ENCODE measurements around the gene FBLN2. TPM values are rescaled to one million over a fixed set of nuclear protein-coding genes. Genes with fewer than 3 reads are reported as not detected.

Gene FBLN2
- total RNA-seq, 1 donor from 2014 or later: 323 TPM

DNA sequence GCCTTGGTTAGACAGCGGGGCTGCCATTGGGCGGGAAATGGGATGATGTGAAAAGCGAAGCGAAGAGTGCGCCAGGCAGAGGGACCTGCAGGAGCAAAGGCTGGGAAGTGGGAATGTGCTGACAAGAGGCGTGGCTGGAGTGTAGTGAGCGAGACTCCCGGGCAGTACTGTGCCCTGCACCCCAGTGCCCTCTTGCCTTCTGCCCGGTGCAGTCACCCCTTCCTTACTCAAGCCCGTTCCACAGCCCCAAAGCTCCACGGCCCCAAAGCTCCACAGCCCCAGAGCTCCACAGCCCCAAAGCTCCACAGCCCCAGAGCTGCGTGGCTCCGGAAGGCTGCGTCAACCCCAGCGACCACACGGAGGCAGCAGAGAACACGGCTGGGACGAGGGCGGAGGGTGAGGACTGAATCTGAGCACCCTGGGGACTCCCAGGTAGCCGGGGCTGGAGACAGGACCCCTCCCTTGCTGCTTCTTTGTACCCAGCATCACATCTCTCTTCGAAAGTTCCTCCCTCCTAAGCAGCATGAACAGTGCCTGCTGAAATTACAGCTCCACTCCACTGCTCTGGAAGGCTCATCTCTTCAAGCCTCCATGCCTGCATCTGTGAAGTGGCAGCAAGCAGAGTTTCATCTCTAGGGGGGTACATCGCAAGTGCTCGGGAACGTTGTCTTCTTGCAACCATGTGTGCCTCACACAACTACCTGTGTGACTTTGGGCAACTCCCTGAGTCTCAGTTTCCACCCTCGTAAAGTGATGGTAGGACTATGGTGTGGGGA lies 108.9 kb downstream of the FBLN2 start:
- TF ChIP-seq, protein P1, sequence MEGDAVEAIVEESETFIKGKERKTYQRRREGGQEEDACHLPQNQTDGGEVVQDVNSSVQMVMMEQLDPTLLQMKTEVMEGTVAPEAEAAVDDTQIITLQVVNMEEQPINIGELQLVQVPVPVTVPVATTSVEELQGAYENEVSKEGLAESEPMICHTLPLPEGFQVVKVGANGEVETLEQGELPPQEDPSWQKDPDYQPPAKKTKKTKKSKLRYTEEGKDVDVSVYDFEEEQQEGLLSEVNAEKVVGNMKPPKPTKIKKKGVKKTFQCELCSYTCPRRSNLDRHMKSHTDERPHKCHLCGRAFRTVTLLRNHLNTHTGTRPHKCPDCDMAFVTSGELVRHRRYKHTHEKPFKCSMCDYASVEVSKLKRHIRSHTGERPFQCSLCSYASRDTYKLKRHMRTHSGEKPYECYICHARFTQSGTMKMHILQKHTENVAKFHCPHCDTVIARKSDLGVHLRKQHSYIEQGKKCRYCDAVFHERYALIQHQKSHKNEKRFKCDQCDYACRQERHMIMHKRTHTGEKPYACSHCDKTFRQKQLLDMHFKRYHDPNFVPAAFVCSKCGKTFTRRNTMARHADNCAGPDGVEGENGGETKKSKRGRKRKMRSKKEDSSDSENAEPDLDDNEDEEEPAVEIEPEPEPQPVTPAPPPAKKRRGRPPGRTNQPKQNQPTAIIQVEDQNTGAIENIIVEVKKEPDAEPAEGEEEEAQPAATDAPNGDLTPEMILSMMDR (IDR thresholded peaks at IDR 0.05): peak; percentile 47 to 73 (median 62)
- Histone ChIP-seq H3K4me3 (no peak overlapping the region), H3K9me3 (no peaks in the 10 kb centered on the region), H3K27me3 (no peaks in the 10 kb centered on the region), H3K36me3 (no peaks in the 10 kb centered on the region), H3K4me1 (no peaks in the 10 kb centered on the region), H3K27ac (no peak overlapping the region)
- intact Hi-C loops (cut with DNase I): no loop called here
- DNase-seq (ENCODE audit: low spot score in 2 of 2): no peak

DNA sequence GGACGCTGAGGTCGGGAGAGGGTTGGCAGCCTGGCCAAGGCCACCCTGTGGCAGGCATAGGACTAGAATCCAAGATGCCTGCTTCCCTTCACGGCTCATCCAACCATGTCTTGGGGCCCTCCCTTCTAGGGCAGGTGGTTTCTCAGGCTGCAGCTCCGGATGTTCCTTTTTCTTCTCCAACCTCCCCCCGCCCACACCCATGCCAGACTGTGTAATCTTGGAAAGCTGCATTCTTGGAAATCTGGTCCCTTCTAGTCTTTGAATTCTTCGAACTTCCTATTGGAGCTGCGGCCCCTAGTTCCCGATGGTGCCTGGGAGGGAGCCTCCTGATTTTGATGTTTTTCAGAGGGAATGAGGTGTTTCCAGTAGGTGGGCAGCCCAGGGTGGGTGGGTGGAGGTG lies 109.8 kb downstream of the FBLN2 start:
- TF ChIP-seq, protein P1 (IDR thresholded peaks at IDR 0.05): no peak
- no peaks in the 10 kb centered on the region for H3K9me3 ChIP-seq
- no peaks in the 10 kb centered on the region for H3K36me3 ChIP-seq
- intact Hi-C loops (cut with DNase I): no loop called here
- H3K27me3 ChIP-seq: no peaks in the 10 kb centered on the region
- no peak overlapping the region for H3K4me3 ChIP-seq
- no peak overlapping the region for H3K27ac ChIP-seq
- no peaks in the 10 kb centered on the region for H3K4me1 ChIP-seq
- no peak for DNase-seq (ENCODE audit: low spot score in 2 of 2)

DNA sequence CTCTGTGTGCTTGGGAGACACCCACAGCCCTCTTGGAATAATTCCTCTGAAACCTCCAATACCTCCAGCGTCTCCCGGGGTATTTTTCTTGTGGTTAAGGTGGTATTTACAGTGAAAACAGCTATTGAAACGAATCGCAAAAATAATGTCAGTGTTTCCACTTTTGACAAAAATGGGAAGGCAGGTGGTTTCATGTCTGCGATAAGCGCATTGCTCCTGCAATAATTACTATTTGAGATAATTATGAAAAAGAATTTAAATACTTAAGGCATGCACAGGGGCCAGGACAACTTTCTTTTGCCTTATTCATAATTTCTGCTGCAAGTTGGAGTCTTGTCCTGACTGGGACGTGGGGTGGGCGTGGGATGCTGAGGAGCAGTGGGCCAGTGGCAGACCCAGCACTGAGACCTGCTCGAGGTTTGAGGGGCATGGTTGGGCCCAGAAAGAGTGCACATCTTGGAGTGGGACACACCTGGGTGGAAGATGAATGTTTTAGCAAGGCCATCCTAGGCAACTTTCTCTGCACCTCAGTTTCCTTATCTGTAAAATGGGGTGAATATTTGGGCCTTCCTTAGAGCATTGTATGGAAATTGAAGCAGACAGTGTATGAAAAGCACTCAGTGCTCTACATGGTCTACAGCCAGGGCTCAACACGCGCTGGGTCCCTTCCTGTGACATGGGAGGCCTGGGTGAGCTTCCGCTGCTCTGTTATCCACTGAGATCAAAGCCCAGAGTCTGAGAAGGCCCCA lies 110.5 kb downstream of the FBLN2 start:
- Histone ChIP-seq H3K27ac (no peak overlapping the region), H3K4me1 (no peaks in the 10 kb centered on the region), H3K27me3 (no peaks in the 10 kb centered on the region), H3K4me3 (no peak overlapping the region), H3K36me3 (no peaks in the 10 kb centered on the region), H3K9me3 (no peaks in the 10 kb centered on the region)
- intact Hi-C loops (cut with DNase I): no loop called here
- TF ChIP-seq, protein P1 (IDR thresholded peaks at IDR 0.05): no peak
- DNase-seq (ENCODE audit: low spot score in 2 of 2): no peak

DNA sequence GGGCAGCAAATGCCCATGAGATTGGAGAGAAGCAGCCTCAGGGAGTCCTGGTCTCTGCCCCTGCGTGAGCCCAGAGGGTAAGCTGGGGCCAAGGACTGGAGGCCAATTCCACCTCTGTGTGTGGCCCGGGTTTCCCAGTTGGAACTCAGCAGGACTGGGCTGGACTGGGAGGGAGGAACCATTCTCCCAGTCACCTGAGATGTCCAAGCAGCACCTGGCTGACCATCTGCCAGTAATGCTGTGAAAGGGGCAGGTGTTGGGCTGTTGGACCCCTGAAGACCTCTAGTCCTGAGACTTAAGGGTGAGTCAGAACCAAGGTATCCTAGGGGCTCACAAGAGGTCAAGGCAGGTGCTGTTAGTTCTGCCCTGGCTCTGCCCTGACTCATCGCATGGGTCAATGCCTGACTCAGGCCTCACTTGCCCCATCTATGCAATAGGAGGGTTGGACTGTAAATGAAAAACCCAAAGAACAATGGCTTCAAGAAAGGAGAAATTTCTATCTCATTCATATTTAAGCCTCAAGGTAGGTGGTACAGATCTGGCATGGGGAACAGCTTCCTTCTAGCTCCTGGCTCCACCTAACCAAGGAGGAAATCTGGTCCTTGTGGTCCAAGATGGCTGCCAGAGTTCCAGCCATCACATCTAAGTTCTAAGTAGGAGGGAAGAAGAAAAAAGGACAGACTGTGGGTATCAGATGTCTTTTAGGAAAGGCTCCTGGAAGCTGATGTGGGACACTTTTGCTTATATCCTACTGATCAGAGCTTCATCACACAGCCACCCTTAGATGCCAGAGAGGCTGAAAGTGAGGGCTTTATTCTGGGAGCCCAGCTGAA lies 111.3 kb downstream of the FBLN2 start:
- TF ChIP-seq, protein P1 (IDR thresholded peaks at IDR 0.05): no peak
- no peaks in the 10 kb centered on the region for H3K27me3 ChIP-seq
- H3K27ac ChIP-seq: no peak overlapping the region
- intact Hi-C loops (cut with DNase I): no loop called here
- H3K36me3 ChIP-seq: no peaks in the 10 kb centered on the region
- no peaks in the 10 kb centered on the region for H3K9me3 ChIP-seq
- H3K4me1 ChIP-seq: no peaks in the 10 kb centered on the region
- DNase-seq (ENCODE audit: low spot score in 2 of 2): no peak
- H3K4me3 ChIP-seq: no peak overlapping the region

DNA sequence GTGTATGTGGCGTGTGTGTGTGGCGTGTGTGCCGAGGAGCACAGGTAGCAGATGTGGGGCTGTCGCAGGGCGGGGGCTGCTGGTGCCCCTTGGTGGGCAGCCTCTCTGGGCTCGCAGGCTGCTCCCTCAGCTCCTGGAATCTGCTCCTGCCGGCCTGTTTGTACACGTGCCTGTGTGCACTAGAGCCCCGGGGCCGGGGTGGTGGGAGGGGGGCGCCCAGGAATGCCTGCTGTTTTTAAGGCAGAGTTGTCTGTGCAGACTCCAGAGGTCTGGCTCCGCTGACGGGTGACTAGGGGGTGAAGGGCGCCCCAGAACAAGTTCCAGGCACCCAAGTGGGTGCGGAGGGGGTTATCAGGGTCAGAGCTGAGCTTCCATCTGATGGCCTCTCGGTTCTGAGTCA lies 112.2 kb downstream of the FBLN2 start:
- no peaks in the 10 kb centered on the region for H3K36me3 ChIP-seq
- no peak overlapping the region for H3K27ac ChIP-seq
- DNase-seq (ENCODE audit: low spot score in 2 of 2): no peak
- H3K9me3 ChIP-seq: no peaks in the 10 kb centered on the region
- TF ChIP-seq, protein P1 (IDR thresholded peaks at IDR 0.05): no peak
- H3K4me1 ChIP-seq: no peaks in the 10 kb centered on the region
- no peaks in the 10 kb centered on the region for H3K27me3 ChIP-seq
- intact Hi-C loops (cut with DNase I): no loop called here
- H3K4me3 ChIP-seq: no peak overlapping the region
